OCI-LY7 (cell line): ENCODE data around the gene DGLUCY. TPM values are rescaled to one million over a fixed set of nuclear protein-coding genes. Genes with fewer than 3 reads are reported as not detected.

Experiments used
- BruUV-seq: library from RNA; stranded (reverse); fragments of 400-500 nt; replicated peaks from 2 replicates; lab custom pipeline; 2021; lab: Mats Ljungman, UMichigan
- CTCF ChIA-PET: fragments of 300-600 bp; sonication (Branson Sonifier 250); formaldehyde crosslinking; loops from one replicate; lab custom pipeline; 2022; ENCODE audit warnings: antibody characterized with exemption; ENCODE audit not compliant: unreplicated experiment; lab: Charles Lee
- POLR2A ChIA-PET: fragments of 300-600 bp; sonication (Branson Sonifier 250); formaldehyde crosslinking; loops from one replicate; lab custom pipeline; 2022; ENCODE audit warnings: antibody characterized with exemption; lab: Charles Lee
- DNase-seq: peaks from one replicate; pipeline ENCODE4 v3.0.0-alpha.2; 2015; ENCODE audit warnings: low spot score
- H2AFZ ChIP-seq: fragments of 200-600 bp; sonication (generic), shearing (Covaris generic); 2 replicates; pipeline ENCODE4 v1.6.1; 2014; ENCODE audit warnings: mild to moderate bottlenecking, antibody characterized with exemption, low read length, moderate library complexity
- H3K27ac ChIP-seq: fragments of 200-600 bp; sonication (generic); 2 replicates; pipeline ENCODE4 v1.5.1; 2014; ENCODE audit warnings: mixed run types, low read depth, mild to moderate bottlenecking, moderate library complexity, low read length, inconsistent platforms; ENCODE audit not compliant: poor library complexity, severe bottlenecking
- H3K36me3 ChIP-seq: fragments of 200-600 bp; sonication (generic); 2 replicates; pipeline ENCODE4 v1.6.1; 2014; ENCODE audit warnings: mild to moderate bottlenecking, antibody characterized with exemption, low read length, moderate library complexity, mixed read lengths; ENCODE audit not compliant: insufficient read depth
- H3K4me1 ChIP-seq: fragments of 200-600 bp; sonication (generic); 2 replicates; pipeline ENCODE4 v1.5.1; 2014; ENCODE audit warnings: mild to moderate bottlenecking, low read length; ENCODE audit not compliant: insufficient read depth, poor library complexity, severe bottlenecking
- H3K4me2 ChIP-seq: fragments of 200-600 bp; sonication (generic); 2 replicates; pipeline ENCODE4 v1.6.1; 2014; ENCODE audit warnings: mild to moderate bottlenecking, low read length
- H3K4me3 ChIP-seq: fragments of 200-600 bp; sonication (generic); 2 replicates; pipeline ENCODE4 v1.5.1; 2014; ENCODE audit warnings: mild to moderate bottlenecking, low read depth, low read length; ENCODE audit not compliant: poor library complexity, severe bottlenecking
- H3K79me2 ChIP-seq: fragments of 200-600 bp; sonication (generic); 2 replicates; pipeline ENCODE4 v1.6.1; 2016; ENCODE audit warnings: low read depth, mild to moderate bottlenecking, low read length, moderate library complexity, mixed read lengths; ENCODE audit not compliant: insufficient read depth
- H3K9me2 ChIP-seq: fragments of 200-600 bp; sonication (generic); 2 replicates; pipeline ENCODE4 v1.6.1; 2016; ENCODE audit warnings: mild to moderate bottlenecking, low read length, mixed read lengths; ENCODE audit not compliant: insufficient read depth
- H3K9me3 ChIP-seq: fragments of 200-600 bp; sonication (generic); 2 replicates; pipeline ENCODE4 v1.6.1; 2014; ENCODE audit warnings: mild to moderate bottlenecking, mixed run types, low read length, mixed read lengths
- H4K20me1 ChIP-seq: fragments of 200-600 bp; sonication (generic); 2 replicates; pipeline ENCODE4 v1.6.1; 2014; ENCODE audit warnings: mild to moderate bottlenecking, antibody characterized with exemption, low read length, moderate library complexity, mixed read lengths; ENCODE audit not compliant: insufficient read depth
- CTCF ChIP-seq: fragments of 200-600 bp; sonication (generic); conservative IDR thresholded peaks from 2 replicates; pipeline ENCODE4 v1.5.1; 2014; ENCODE audit warnings: mild to moderate bottlenecking, antibody characterized with exemption, low read length, moderate library complexity, mixed read lengths
- EZH2phosphoT487 ChIP-seq: fragments of 200-600 bp; sonication (generic); IDR thresholded peaks from 2 replicates; pipeline ENCODE4 v1.6.1; 2018; ENCODE audit warnings: low read depth, borderline replicate concordance, mild to moderate bottlenecking, mixed run types, antibody characterized with exemption, low read length, moderate library complexity, mixed read lengths
- intact Hi-C: fragments of 100-400 bp; cut with micrococcal nuclease; formaldehyde crosslinking; loops from one replicate; pipeline ENCODE4 v1.10.0; 2022; ENCODE audit not compliant: unreplicated experiment
- total RNA-seq, 2 experiments: library from RNA; depleted of rRNA in 1 of 2; stranded (reverse); fragments of >200 nt in 1 of 2; shearing (Covaris generic) in 1 of 2; gene quantifications; 2 replicates each; pipeline ENCODE4 v1.2.3, GENCODE V29; 2014 to 2022

DGLUCY gene
- total RNA-seq, 2 experiments from 2014 or later = 37.6 to 56.8 TPM

GRCh38 chr14:91153360-91153759 lies 39.5 kb downstream of the DGLUCY start:
- intact Hi-C loops = no loop called here
- no peak for TF ChIP-seq CTCF
- TF ChIP-seq EZH2phosphoT487 = no peak
- POLR2A ChIA-PET = interaction anchor here (0.6 kb wide), 2 partner anchors 11 to 324 kb away, joined by 3 to 4 read pairs; no protein-coding TSS in a partner anchor

GRCh38 chr14:91154851-91155625 lies 41.2 kb downstream of the DGLUCY start:
- Histone ChIP-seq H2AFZ (no peak overlapping the region), H3K4me2 (no peak overlapping the region)

More at GRCh38 chr14:91153360-91153759, 39.5 kb downstream of the DGLUCY start:
- H3K27ac ChIP-seq = no peak overlapping the region
- H3K4me3 ChIP-seq = no peak overlapping the region
- BruUV-seq = no TSS peak
- no peaks in the 10 kb centered on the region for H3K4me1 ChIP-seq
- no peak overlapping the region for H2AFZ ChIP-seq
- H3K4me2 ChIP-seq = no peak overlapping the region
- CTCF ChIA-PET = no interaction called here
- no peaks in the 10 kb centered on the region for H4K20me1 ChIP-seq
- no peaks in the 10 kb centered on the region for H3K79me2 ChIP-seq
- H3K9me2 ChIP-seq = no peaks in the 10 kb centered on the region
- H3K36me3 ChIP-seq = peaks cover 26% of the 10 kb centered on the region
- no peaks in the 10 kb centered on the region for H3K9me3 ChIP-seq
- no peak for DNase-seq

More at GRCh38 chr14:91154851-91155625, 41.2 kb downstream of the DGLUCY start:
- no TSS peak for BruUV-seq
- H3K36me3 ChIP-seq = peaks cover 29% of the 10 kb centered on the region
- intact Hi-C loops = no loop called here
- no peak for DNase-seq
- CTCF ChIA-PET = no interaction called here
- no peak for TF ChIP-seq CTCF
- no peak for TF ChIP-seq EZH2phosphoT487
- H3K4me3 ChIP-seq = no peak overlapping the region
- no peak overlapping the region for H3K27ac ChIP-seq
- no peaks in the 10 kb centered on the region for H4K20me1 ChIP-seq
- H3K79me2 ChIP-seq = no peaks in the 10 kb centered on the region
- POLR2A ChIA-PET = no interaction called here
- H3K9me3 ChIP-seq = no peaks in the 10 kb centered on the region
- H3K4me1 ChIP-seq = no peaks in the 10 kb centered on the region
- H3K9me2 ChIP-seq = no peaks in the 10 kb centered on the region
